GM10266 (cell line): ENCODE measurements around the gene APLP2.
"Not testable (repeated sequence)": the region's sequence is repeated elsewhere in the genome, so short reads cannot be mapped to it uniquely, and the experiment has no call there.

ENCODE experiments used
- DNase-seq: peaks from one replicate; pipeline ENCODE4 v3.0.0; 2012; ENCODE audit errors: extremely low spot score
- TF ChIP-seq, protein P1 (sequence below): IDR thresholded peaks from 2 replicates; pipeline ENCODE4 v1.5.1; 2012; ENCODE audit warnings: mild to moderate bottlenecking, low read depth; ENCODE audit not compliant: control insufficient read depth, insufficient read depth; ENCODE audit errors: missing control alignments

The APLP2 gene

DNA sequence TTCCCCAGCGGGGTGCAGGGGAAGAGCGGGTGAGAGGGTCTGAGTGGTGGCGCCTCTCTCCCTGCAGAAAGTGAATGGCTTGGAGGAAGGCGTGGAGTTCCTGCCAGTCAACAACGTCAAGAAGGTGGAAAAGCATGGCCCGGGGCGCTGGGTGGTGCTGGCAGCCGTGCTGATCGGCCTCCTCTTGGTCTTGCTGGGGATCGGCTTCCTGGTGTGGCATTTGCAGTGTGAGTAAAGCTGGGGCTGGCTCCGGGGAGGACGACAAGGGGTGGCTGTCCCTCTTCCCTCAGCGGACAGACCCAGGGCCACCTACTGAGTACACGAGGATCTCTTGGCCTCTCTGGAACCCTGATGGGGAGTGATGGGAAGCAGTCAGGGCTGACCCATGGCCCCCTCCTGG lies 118.4 kb downstream of the APLP2 start:
- DNase-seq: no peak
- TF ChIP-seq, protein P1, sequence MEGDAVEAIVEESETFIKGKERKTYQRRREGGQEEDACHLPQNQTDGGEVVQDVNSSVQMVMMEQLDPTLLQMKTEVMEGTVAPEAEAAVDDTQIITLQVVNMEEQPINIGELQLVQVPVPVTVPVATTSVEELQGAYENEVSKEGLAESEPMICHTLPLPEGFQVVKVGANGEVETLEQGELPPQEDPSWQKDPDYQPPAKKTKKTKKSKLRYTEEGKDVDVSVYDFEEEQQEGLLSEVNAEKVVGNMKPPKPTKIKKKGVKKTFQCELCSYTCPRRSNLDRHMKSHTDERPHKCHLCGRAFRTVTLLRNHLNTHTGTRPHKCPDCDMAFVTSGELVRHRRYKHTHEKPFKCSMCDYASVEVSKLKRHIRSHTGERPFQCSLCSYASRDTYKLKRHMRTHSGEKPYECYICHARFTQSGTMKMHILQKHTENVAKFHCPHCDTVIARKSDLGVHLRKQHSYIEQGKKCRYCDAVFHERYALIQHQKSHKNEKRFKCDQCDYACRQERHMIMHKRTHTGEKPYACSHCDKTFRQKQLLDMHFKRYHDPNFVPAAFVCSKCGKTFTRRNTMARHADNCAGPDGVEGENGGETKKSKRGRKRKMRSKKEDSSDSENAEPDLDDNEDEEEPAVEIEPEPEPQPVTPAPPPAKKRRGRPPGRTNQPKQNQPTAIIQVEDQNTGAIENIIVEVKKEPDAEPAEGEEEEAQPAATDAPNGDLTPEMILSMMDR: no peak

- TF ChIP-seq, protein P1: no peak
- DNase-seq: no peak
These were observed 119.1 kb downstream of the APLP2 start for GRCh38 chr11:130188585-130189347.

- DNase-seq: no peak
- TF ChIP-seq, protein P1: no peak
These were observed 120.0 kb downstream of the APLP2 start for GRCh38 chr11:130189492-130190210.

DNA sequence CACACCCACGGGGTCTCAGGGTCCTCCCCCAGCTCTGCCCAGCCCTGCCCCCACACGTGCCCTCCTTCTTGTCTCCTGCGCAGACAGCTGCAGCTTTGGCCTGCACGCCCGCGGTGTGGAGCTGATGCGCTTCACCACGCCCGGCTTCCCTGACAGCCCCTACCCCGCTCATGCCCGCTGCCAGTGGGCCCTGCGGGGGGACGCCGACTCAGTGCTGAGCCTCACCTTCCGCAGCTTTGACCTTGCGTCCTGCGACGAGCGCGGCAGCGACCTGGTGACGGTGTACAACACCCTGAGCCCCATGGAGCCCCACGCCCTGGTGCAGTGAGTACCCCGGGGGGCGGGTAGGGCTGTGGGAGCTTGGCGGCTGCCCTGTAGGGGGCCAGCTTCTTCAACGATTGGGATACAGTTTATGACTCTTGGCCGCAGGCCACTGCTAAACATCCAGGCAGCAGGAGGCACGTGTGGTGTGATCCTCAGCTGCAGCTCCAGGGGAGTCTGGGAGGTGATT lies 120.7 kb downstream of the APLP2 start:
- DNase-seq: no peak
- TF ChIP-seq, protein P1: no peak

DNA sequence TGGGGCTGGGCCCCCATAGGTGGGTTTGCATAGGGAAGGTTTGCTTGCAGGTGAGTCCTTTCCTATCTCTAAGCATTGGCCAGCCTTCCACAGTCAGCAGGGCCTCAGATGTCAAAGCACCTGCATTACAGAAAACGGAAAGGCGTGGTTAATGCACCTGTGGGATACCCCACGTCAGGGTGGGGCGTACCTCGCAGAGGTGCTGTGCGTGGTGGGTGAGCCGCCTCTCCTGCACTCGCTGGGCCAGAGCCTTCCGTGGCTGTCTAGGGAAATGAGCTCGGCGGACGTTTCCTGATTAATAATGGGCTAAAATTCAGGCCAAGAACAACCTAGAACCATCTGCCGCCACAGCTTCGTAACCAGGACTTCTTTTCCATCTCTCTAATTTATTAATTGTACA lies 122.2 kb downstream of the APLP2 start:
- TF ChIP-seq, protein P1: no peak
- DNase-seq: no peak

GRCh38 chr11:130192845-130193267 lies 123.2 kb downstream of the APLP2 start:
- TF ChIP-seq, protein P1: no peak
- no peak for DNase-seq

DNA sequence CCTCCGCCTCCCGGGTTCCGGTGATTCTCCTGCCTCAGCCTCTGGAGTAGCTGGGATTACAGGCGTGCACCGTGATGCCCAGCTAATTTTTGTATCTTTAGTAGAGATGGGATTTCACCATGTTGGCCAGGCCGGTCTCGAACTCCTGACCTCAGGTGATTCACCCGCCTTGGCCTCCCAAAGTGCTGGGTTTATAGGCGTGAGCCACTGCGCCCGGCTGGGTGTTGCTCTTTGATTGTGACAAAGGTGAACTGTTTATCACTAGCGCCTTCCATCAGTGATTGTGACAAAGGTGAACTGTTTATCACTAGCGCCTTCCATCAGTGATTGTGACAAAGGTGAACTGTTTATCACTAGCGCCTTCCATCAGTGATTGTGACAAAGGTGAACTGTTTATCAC lies 123.9 kb downstream of the APLP2 start:
- not testable (repeated sequence) for DNase-seq
